Type B pancreatic cell (in vitro differentiated cells): ENCODE results near the gene C5orf15. TPM values are rescaled to one million over a fixed set of nuclear protein-coding genes. Genes with fewer than 3 reads are reported as not detected.

Experiments
- DNase-seq: peaks from one replicate; pipeline ENCODE4 v3.0.0; 2021; ENCODE audit warnings: mixed read lengths; ENCODE audit not compliant: unreplicated experiment; ENCODE audit errors: extremely low spot score
- H3K27ac Mint-ChIP-seq: 2 replicates; pipeline ENCODE4 v1.8.0; 2021; ENCODE audit warnings: mild to moderate bottlenecking, mixed read lengths
- H3K27me3 Mint-ChIP-seq: 2 replicates; pipeline ENCODE4 v1.8.0; 2021; ENCODE audit warnings: mixed read lengths
- H3K36me3 Mint-ChIP-seq: 2 replicates; pipeline ENCODE4 v1.8.0; 2021; ENCODE audit warnings: mixed read lengths
- H3K4me1 Mint-ChIP-seq: one replicate; pipeline ENCODE4 v1.8.0; 2021; ENCODE audit warnings: mixed read lengths; ENCODE audit not compliant: unreplicated experiment
- H3K4me3 Mint-ChIP-seq: 2 replicates; pipeline ENCODE4 v1.8.0; 2021; ENCODE audit warnings: mild to moderate bottlenecking, mixed read lengths
- H3K9me3 Mint-ChIP-seq: 2 replicates; pipeline ENCODE4 v1.8.0; 2021; ENCODE audit warnings: mixed read lengths
- CTCF ChIP-seq: fragments of 200-600 bp; sonication (generic); conservative IDR thresholded peaks from 2 replicates; pipeline ENCODE4 v1.5.0; 2021; ENCODE audit warnings: antibody characterized with exemption, mild to moderate bottlenecking
- long read RNA-seq: library from polyadenylated mRNA; unstranded; transcript quantifications from one replicate; pipeline ENCODE4 v2.0.0, GENCODE V29; 2020
- total RNA-seq: library from RNA; stranded (reverse); gene quantifications from 2 replicates; pipeline ENCODE4 v1.2.1, GENCODE V29; 2021; ENCODE audit warnings: low replicate concordance

The C5orf15 gene
- total RNA-seq, result 47.2 and 49.6 TPM in 2 replicates
- long read RNA-seq, transcript C5orf15-201 (3 exons, 2,358 nt), result major isoform, 431 of 456 reads
- long read RNA-seq, partial matches to known transcripts, result 16 of 456 reads
- long read RNA-seq, other reads (novel, unspliced or antisense), result 9 of 456 reads

DNA sequence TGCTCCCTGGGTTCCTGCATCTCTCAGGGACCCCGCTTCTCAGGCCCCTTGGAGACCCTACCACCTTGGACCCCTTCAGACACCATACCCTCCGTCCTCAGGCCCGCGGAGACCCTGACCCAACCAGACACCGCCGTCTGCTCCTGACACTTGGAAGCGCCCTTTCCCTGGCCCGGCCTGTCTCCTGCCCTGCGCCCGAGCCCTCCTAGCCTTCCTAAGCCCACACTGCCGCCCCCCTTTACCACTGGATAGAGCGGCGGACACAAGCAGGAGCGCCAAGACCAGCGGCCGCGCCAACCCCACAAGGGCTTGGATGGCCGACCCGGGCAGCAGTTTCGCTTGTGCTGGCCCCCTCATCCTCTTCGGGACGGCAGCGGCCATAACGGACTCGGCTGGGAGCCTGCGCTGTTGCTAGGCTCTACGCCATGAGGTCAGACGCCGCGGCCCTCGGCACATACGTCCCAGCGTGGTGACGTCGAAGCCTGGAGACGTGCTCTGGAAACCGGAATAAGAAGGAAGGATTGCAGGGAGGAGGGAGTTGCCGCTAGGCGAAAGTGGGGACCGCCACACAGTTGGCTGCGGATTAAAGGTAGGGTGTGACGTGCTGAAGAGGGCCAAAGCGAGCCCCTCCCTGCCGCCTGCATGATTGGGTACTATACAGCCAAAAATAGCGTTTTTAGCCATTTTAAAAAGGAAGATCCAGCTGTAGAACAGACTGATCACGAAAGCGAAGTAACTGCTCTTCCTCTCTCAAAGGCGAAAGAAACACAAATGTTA is at the start of gene C5orf15:
Gene C5orf15 (minus strand): TSS at position 422 of the 777 bp plus-strand sequence. CDS start 41 bp downstream, at position 381.
- Mint-ChIP-seq H3K4me1 (peaks cover 31% of the 10 kb centered on the region), H3K27me3 (no peaks in the 10 kb centered on the region), H3K4me3 (peak within 1 kb of the TSS; percentile 99), H3K36me3 (peaks cover 16% of the 10 kb centered on the region), H3K9me3 (no peaks in the 10 kb centered on the region), H3K27ac (peak within 1 kb of the TSS; percentile 98)
- peak; percentile 91 for DNase-seq
- peak; percentile 63 for TF ChIP-seq CTCF

- no peaks in the 10 kb centered on the region for H3K36me3 Mint-ChIP-seq
- no peak overlapping the region for H3K27ac Mint-ChIP-seq
- no peaks in the 10 kb centered on the region for H3K9me3 Mint-ChIP-seq
- TF ChIP-seq CTCF, result no peak
- no peak for DNase-seq
- peaks cover 11% of the 10 kb centered on the region for H3K4me1 Mint-ChIP-seq
- peak overlapping the region; percentile 31 for H3K4me3 Mint-ChIP-seq
- H3K27me3 Mint-ChIP-seq, result no peaks in the 10 kb centered on the region
These were observed 39.9 kb upstream of the C5orf15 start for GRCh38 chr5:134008266-134008749.

GRCh38 chr5:134007581-134008265 is 39.3 kb upstream of the C5orf15 start:
- H3K27me3 Mint-ChIP-seq, result no peaks in the 10 kb centered on the region
- H3K9me3 Mint-ChIP-seq, result no peaks in the 10 kb centered on the region
- H3K4me1 Mint-ChIP-seq, result peaks cover 16% of the 10 kb centered on the region
- peak overlapping the region; percentile 31 for H3K4me3 Mint-ChIP-seq
- H3K36me3 Mint-ChIP-seq, result no peaks in the 10 kb centered on the region
- no peak for DNase-seq
- no peak overlapping the region for H3K27ac Mint-ChIP-seq
- no peak for TF ChIP-seq CTCF

GRCh38 chr5:134006115-134006514 is 37.7 kb upstream of the C5orf15 start:
- Mint-ChIP-seq H3K4me3 (peak overlapping the region; percentile 94), H3K4me1 (peaks cover 25% of the 10 kb centered on the region), H3K36me3 (peaks cover 8% of the 10 kb centered on the region), H3K27me3 (no peaks in the 10 kb centered on the region), H3K9me3 (no peaks in the 10 kb centered on the region), H3K27ac (peak overlapping the region; percentile 81)
- DNase-seq, result no peak
- TF ChIP-seq CTCF, result no peak

DNA sequence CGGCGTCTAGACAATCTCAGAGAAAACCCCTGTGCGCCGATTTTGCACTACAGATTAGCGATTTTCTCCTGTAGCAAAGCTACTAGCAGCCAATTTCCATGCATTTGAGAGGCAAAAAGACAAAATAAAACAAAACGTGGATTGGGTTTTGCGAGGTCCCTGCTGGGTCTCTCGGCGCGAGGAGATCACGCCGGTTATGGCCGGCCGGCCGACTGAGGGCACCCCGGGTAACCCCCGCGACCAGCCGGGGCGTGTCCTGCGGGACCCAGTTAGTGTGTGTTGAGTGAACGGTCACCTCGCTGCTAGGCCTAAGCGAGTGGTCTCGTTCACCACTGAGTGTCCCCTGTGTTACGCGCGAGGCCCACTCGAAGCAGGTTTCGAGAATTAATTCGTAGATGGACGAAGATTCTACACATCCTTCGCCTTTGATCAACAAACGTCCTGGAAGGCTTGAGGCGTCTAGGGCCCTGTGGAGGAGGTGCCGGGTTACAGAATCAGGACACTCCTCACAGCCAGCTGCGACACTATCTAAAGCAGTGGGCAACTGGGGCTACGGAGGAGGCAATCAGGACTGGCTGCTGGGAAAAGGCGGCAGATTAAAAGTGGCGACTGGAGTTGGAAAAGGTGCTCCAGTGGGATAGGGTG is 37.1 kb upstream of the C5orf15 start:
- Mint-ChIP-seq H3K36me3 (peaks cover 12% of the 10 kb centered on the region), H3K9me3 (no peaks in the 10 kb centered on the region)

More for the DNA sequence above, 37.1 kb upstream of the C5orf15 start:
- H3K4me1 Mint-ChIP-seq, result peaks cover 30% of the 10 kb centered on the region
- no peak for DNase-seq
- no peak for TF ChIP-seq CTCF
- H3K27ac Mint-ChIP-seq, result peak overlapping the region; percentile 81
- H3K27me3 Mint-ChIP-seq, result no peaks in the 10 kb centered on the region
- H3K4me3 Mint-ChIP-seq, result peak overlapping the region; percentile 94
